ENCODE results near the gene GRM5.

GRCh38 chr11:88464528-88464927, 601.3 kb downstream of the GRM5 start:
- TF ChIP-seq POLR2AphosphoS5 (IDR thresholded peaks at IDR 0.05; ENCODE audit: insufficient read depth in 1 of 2, low read depth in 1 of 2) (no peak), CTCF (IDR thresholded peaks at IDR 0.05) (no peak), POLR2A (IDR thresholded peaks at IDR 0.05) (no peak)

All from vagina (tissue), 2 donors.